Stimulated activated naive CD4-positive, alpha-beta T cell (primary cell): ENCODE measurements around the gene GOLGA3.
"Not testable (repeated sequence)": the region's sequence is repeated elsewhere in the genome, so short reads cannot be mapped to it uniquely, and the experiment has no call there.

ENCODE experiments used
- DNase-seq, 6 experiments: peaks; one replicate each; lab custom pipeline; 2025; lab: John Stamatoyannopoulos, UW

The GOLGA3 gene, protein sequence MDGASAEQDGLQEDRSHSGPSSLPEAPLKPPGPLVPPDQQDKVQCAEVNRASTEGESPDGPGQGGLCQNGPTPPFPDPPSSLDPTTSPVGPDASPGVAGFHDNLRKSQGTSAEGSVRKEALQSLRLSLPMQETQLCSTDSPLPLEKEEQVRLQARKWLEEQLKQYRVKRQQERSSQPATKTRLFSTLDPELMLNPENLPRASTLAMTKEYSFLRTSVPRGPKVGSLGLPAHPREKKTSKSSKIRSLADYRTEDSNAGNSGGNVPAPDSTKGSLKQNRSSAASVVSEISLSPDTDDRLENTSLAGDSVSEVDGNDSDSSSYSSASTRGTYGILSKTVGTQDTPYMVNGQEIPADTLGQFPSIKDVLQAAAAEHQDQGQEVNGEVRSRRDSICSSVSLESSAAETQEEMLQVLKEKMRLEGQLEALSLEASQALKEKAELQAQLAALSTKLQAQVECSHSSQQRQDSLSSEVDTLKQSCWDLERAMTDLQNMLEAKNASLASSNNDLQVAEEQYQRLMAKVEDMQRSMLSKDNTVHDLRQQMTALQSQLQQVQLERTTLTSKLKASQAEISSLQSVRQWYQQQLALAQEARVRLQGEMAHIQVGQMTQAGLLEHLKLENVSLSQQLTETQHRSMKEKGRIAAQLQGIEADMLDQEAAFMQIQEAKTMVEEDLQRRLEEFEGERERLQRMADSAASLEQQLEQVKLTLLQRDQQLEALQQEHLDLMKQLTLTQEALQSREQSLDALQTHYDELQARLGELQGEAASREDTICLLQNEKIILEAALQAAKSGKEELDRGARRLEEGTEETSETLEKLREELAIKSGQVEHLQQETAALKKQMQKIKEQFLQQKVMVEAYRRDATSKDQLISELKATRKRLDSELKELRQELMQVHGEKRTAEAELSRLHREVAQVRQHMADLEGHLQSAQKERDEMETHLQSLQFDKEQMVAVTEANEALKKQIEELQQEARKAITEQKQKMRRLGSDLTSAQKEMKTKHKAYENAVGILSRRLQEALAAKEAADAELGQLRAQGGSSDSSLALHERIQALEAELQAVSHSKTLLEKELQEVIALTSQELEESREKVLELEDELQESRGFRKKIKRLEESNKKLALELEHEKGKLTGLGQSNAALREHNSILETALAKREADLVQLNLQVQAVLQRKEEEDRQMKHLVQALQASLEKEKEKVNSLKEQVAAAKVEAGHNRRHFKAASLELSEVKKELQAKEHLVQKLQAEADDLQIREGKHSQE (N-terminal part only)

DNA sequence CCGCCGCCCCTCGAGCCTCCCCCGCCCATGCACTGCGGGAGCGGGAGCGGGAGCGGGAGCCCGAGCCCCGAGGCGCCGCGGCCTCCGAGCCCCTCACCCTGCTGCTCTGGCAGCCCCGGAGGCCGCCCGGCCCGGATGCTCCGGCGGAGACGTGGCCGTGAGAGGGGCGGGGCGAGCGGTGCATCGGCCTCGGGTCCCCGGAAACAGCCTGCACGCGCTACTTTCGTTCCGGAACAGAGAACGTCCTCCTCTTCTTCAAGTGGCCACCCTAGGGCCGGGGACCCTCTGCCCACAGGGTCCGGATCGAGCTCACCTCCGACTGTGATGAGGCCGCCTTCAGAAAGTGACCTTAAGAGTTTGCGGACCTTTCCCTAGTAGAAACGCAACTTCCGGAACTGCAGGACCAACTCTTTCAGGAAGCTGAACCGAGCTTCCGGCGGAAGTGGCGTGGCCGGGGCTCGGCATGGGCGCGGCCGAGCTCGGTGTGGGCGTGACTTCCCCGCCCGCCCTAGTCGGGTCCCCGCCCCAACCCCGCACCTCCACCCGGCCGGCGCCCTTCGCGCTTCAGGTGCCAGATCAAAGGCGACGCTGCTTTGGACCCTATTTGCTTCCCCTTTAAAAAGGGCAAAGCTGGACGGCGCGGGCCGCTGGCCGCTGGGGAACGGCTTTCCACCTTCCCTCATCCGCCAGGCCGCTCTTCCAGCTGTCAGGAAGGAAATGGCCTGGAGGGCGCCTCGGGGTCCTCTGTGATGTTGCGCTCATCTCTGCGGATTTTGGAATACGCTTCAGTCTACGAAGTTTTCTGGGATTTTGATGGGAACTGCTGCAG lies at the start of gene GOLGA3:
GOLGA3 (minus strand) TSS at position 164 of the 829 bp plus-strand sequence. CDS start 6,741 bp downstream, outside the sequence.
- peak; percentile 88 to 99 (median 94) for DNase-seq

DNA sequence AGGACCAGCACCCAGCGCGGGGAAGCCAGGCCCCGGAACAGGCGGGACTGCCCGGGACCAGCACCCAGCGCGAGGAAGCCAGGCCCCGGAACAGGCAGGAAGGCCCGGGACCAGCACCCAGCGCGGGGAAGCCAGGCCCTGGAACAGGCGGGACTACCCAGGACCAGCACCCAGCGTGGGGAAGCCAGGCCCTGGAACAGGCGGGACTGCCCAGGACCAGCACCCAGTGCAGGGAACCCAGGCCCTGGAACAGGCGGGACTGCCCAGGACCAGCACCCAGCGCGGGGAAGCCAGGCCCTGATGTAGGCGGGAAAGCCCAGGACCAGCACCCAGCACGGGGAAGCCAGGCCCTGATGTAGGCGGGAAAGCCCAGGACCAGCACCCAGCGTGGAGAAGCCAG lies 46.0 kb upstream of the GOLGA3 start:
- not testable (repeated sequence) for DNase-seq

DNA sequence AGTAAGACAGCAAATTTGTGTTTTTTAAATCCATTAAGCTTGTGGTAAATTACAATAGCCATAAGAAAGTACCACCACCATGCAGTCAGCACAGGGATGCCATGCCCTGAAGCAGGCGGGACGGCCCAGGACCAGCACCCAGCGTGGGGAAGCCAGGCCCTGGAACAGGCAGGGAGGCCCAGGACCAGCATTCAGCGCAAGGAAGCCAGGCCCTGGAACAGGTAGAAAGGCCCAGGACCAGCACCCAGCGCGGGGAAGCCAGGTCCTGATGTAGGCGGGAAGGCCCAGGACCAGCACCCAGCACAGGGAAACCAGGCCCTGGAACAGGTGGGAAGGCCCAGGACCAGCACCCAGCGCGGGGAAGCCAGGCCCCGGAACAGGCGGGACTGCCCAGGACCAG lies 45.5 kb upstream of the GOLGA3 start:
- DNase-seq: no peak

DNA sequence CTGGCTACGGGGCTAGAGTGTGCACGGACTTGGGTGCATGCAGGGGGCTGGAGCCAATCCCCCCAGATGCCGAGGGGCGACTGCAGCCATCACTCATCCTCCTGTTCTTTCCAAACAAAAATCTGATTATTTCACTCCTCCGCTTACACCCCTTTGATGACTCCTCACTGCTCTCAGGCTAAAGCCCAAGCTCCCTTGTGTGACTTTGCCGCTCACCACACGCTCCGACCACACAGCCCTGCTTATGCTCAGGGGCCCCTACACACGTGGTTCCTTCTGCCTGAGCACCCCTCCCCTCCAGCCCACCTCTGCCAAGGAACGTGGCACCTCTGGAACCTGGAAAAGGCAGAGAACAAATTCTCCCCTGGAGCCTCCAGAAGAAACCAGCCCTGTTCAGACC lies 45.1 kb upstream of the GOLGA3 start:
- DNase-seq: no peak

DNA sequence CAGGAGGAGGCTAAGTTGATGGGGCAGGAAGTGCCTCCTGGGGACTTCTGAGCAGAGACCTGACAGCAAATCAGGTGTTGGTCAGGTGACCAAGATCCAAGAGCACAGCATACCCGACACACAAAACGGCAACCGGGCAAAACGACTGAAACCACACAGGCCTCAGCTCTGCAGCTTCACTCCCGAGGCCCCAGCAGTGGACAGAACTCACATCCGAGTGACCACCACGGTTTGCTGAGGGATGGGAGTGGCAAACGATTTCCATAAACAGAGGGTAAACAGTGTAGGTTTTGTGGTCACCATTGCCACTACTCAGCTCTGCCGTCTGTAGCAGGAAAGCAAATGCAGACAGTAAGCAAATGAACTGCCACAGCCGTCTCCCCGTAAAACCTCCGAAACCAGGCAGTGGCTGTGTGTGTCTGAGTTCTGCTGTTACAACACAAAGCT lies 44.3 kb upstream of the GOLGA3 start:
- DNase-seq: peak; percentile 10 to 69 (median 18)

DNA sequence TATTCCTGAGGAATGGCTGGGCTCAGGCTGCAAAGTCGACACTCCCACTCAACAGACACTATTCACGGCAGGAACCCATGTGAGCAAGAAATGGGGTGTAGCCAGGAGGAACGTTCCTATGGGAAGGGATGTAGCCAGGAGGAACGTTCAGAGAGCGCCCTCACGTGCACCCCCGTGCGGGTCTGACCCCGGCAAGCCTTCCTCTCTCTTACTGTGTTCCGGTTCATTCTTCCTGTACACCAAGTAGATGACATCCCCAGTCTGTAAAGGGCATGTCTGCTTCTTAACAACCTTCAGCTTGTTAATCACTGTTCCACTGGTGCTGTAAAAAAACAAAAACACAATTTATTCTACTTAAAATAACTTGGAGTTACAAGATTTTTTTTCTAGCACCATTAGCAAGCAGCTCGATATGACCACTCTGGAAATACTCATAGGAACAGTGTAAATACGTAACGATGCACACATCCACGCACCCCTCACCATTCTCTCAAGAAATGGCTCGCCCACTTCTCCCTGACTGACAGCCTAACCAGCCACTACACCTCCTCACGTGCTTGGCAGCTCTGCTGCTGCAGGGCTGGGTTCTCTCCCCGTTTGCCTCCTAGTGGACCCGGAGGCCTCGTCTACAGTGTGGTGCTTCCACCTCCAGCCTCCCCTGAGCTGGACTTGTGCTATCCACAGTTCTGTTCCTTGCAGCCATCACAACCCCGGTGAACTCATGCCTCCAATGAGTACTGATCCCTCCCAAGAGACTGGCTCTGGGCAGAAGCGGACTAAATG lies 43.6 kb upstream of the GOLGA3 start:
- peak in 1 of 6 experiments; percentile 13 for DNase-seq

DNA sequence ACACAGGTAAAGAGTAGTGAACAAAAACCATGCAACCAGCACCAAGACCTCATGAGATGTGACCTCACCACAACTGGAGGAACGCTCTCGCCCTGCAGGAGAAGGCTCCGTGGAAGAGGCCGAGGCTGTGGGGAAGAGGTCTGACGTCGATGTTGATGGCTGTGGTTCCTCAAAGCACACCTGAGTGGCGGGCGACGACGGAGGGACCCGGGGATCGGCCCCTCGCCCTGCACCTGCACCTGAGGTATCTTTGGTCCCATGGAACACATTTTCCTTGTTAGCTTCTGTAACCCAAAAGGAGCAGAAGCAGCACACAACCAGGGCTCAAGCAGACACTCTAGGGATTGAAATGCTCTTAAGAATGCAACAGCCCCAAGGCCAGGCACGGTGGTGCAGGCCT lies 40.9 kb upstream of the GOLGA3 start:
- no peak for DNase-seq

DNA sequence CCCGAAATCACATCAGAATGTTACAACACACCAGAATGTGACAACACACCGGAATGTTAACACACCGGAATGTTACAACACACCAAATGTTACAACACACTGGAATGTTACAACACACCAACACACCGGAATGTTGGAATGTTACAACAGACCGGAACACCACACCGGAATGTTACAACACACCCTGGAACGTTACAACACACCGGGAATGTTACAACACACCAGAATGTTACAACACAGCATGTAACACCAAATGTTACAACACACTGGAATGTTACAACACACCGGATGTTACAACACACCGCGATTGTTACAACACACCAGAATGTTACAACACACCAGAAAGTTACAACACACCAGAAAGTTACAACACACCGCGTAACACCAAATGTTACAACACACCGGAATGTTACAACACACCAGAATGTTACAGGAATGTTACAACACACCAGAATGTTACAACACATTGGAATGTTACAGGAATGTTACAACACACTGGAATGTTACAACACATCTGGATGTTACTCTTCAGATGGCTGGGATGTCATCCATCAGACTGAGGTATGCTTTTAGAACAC lies 37.7 kb upstream of the GOLGA3 start:
- no peak for DNase-seq

DNA sequence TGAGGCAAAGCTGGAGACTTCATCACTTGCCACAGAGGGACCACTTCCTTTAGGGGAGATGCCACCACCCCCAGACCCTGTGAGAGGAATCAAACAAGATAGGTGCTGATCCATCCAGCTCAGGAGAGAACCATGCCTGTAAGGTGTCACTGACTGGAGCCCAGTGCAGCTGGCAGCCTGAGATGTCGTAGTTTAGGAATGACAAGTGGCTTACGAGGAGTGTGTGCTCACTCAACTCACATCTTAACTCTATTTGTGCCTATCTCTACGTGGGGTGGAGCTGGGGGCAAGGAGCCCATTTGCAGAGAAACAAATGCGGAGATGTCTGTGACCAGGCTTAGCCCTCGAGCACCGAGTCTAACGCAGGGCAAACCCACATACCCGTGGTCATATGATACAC lies 32.9 kb upstream of the GOLGA3 start:
- DNase-seq: no peak

DNA sequence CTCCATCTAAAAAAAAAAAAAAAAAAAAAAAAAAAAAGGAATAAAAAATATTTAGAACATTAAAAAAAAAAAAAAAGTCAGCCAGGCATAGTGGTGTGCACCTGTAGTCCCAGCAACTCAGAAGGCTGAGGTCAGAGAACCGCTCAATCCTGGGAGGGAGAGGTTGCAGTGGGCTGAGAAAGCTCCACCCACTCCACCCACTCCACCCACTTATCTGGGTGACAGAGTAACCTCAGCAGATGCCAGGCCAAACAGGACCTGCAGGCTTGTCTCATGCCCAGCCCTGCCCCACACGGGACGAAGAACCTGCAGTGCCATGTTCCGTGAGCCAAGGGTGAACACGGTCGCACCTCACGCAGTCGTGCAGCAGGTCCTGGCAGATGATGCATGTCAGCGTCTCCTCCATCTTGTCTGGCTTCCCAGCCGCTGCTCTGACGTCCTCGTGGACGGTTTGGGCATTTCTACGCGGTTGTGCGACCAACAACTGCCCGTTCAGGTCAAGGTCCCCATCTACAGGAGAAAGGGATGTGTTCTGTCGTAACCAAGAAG lies 30.1 kb upstream of the GOLGA3 start:
- no peak for DNase-seq

DNA sequence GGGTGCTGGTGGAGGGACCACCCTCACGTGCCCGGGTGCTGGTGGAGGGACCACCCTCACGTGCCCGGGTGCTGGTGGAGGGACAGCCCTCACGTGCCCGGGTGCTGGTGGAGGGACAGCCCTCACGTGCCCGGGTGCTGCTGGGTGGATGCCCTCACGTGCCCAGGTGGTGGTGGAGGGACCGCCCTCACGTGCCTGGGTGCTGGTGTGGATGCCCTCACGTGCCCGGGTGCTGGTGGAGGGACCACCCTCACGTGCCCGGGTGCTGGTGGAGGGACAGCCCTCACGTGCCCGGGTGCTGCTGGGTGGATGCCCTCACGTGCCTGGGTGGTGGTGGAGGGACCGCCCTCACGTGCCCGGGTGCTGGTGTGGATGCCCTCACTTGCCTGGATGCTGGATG lies 28.4 kb upstream of the GOLGA3 start:
- DNase-seq: not testable (repeated sequence)

DNA sequence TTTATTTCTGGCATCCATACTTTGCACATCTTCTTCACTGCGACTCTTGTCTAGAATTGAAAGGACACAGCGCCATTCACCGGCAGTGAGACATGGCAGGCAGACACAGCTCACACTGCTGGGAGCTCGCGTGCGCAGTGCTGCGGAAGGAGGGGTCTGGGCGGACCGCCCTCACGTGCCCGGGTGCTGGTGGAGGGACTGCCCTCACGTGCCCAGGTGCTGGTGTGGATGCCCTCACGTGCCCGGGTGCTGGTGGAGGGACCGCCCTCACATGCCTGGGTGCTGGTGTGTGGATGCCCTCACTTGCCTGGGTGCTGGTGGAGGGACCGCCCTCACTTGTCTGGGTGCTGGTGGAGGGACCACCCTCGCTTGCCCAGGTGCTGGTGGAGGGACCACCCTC lies 27.9 kb upstream of the GOLGA3 start:
- no peak for DNase-seq

DNA sequence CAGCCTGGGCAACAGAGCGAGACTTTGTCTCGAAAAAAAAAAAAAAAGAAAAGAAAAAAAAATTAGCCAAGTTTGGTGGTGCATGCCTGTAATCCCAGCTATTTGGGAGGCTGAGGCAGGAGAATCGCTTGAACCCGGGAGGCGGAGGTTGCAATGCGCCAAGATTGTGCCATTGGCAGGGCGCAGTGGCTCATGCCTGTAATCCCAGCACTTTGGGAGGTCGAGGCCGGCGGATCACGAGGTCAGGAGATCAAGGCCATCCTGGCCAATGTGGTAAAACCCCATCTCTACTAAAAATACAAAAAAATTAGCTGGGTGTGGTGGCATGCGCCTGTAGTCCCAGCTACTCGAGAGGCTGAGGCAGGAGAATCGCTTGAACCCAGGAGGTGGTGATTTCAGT lies 26.5 kb upstream of the GOLGA3 start:
- not testable (repeated sequence) for DNase-seq

DNA sequence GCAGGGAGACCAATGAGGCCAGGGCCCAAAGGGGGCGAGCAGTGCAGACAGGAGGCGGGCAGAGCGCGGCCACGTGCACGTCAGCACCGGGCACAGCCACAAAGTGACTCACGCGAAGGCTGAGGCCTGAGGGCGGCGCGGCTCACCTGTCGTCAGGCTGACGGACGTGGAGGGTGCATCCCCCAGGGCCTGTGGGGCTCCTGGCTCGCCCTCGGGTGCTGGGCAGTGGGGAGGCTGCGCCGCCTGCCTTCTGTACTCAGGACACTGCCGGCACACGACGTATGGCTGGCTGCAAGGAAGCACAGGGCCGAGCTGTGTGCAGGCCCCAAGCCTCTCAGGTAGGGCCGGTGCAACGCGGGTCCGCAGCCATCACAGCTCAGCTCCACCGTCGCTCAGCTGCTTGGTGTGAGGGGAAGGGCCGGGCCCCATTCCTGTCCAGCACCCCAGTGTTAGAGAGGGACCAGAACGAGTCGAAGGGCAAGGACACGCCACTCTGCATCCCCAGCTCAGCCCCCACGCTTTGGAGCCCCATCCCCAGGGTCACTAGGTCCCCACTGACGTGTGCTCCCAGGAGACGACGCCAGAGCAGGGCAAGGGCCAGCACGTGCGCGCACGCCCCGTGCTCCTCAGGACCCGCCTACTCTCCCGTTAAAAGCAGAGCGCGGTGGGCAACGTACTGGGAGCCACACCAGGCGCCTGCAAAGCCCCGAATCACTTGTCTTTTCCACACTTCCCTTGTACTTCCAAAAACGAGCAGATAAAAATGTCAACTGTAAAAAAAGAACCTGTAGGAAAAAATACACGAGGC lies 24.8 kb upstream of the GOLGA3 start:
- no peak for DNase-seq

DNA sequence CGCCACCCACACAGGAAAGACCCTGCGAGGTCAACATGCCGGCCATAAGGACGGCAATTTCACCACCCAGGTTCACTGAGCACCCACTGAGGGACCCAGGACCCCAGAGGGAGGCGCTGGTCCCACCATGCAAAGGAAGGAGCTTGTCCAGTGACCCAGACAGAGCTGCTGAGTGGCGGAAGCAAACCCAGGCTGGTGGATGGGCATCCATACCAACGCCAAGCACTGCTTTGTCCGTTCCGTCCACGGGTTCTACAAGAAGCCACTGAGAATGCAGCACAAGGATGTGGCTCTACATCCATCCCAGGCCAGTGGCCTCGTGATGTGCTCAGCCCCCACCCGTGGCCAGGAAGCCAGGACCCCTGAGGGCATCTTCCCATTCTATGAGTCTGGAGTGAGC lies 23.8 kb upstream of the GOLGA3 start:
- no peak for DNase-seq

DNA sequence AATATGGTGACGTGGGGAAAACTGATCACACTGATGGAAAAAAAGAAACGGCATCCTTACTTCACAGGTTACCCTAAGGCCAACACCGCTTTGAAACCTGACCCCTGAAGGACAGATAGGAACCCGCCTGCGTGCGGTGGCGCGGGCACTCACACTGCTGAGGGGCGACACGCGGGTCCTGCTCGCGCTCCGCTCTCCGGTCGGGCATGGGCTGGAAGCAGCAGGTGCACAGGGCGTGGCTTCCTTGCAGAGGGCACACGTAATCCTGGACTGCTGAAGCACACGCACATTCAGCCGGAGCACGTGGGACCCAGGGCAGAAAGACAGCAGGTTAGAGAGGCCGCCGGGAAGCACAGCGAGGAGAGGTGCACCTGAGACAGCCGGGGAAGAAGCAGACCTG lies 22.8 kb upstream of the GOLGA3 start:
- DNase-seq: no peak

DNA sequence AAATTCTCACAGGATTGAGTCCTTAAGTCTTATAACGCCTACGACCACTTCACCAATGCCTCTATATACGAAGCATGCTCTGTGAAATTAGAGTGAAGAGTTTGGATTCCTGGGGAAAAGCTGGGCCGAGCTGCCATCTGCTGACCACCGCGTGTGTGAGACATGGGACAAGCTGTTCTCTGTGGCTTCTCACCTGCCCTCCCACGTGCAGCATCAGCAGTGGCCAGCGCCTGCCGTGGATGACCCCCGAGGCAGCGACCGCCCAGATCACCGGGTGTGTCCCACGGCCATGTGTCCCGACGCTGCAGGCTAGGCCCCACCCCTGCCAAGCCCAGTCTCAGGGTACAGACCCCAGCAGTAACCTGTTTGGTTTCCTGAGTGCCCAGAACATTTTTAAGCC lies 21.6 kb upstream of the GOLGA3 start:
- no peak for DNase-seq

DNA sequence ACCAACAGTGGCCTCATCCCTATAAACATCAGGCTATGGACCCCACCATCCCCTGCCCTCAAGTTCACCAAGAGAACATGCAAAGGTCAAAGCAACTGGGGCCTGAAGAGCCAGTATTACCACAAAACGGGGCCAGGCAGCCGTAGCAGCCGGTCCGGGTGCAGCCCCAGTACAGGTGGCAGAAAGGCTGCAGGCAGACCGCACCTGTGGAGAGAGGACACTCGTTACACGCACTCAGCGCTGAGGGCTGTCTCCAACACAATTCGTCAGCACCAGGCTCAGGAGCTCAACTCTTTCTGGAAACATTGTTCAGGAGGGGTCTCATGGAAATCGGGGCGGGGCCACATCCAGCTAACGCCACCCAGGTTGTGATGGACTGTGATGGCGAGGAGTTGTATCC lies 19.9 kb upstream of the GOLGA3 start:
- no peak for DNase-seq
